Lung (tissue), 12 donors: ENCODE data around the gene EDN1. TPM values are rescaled to one million over a fixed set of nuclear protein-coding genes. Genes with fewer than 3 reads are reported as not detected.
"Not testable (repeated sequence)": the region's sequence is repeated elsewhere in the genome, so short reads cannot be mapped to it uniquely, and the experiment has no call there.

Experiments used
- ATAC-seq: fragments of 200-7000 bp; cut with Tn5 transposase; one replicate; pipeline ENCODE4 v1.9.1; 2020; ENCODE audit warnings: moderate number of reproducible peaks; ENCODE audit not compliant: insufficient read depth, low FRiP score
- DNase-seq, 3 donors: peaks; one replicate each; pipeline ENCODE4 v3.0.0-alpha.2; 2013 to 2017
- H3K27ac ChIP-seq, 2 donors: one replicate each; pipeline ENCODE4 v1.5.1; 2013; ENCODE audit warnings: mild to moderate bottlenecking in 2 of 2, moderate library complexity in 2 of 2, control low read depth in 1 of 2, inconsistent platforms in 1 of 2, low read depth in 1 of 2, low read length in 1 of 2
- H3K27me3 ChIP-seq, 3 donors: one replicate each; pipeline ENCODE4 v1.5.1; 2013; ENCODE audit warnings: low read length in 2 of 3; ENCODE audit not compliant: control insufficient read depth in 3 of 3, insufficient read depth in 3 of 3
- H3K36me3 ChIP-seq, 4 donors: one replicate each; pipeline ENCODE4 v1.5.1; 2013; ENCODE audit warnings: low read length in 4 of 4, mild to moderate bottlenecking in 1 of 4, moderate library complexity in 1 of 4; ENCODE audit not compliant: control insufficient read depth in 4 of 4, insufficient read depth in 4 of 4
- H3K4me1 ChIP-seq, 5 donors: one replicate each; pipeline ENCODE4 v1.5.1; 2013; ENCODE audit warnings: low read length in 5 of 5, mild to moderate bottlenecking in 2 of 5, moderate library complexity in 1 of 5; ENCODE audit not compliant: control insufficient read depth in 5 of 5, insufficient read depth in 5 of 5
- H3K4me3 ChIP-seq: one replicate; pipeline ENCODE4 v1.5.1; 2013; ENCODE audit warnings: mild to moderate bottlenecking, control low read depth, moderate library complexity
- H3K9ac ChIP-seq, 2 donors: one replicate each; pipeline ENCODE4 v1.5.1; 2013; ENCODE audit warnings: low read length in 2 of 2, control low read depth in 1 of 2; ENCODE audit not compliant: insufficient read depth in 1 of 2
- H3K9me3 ChIP-seq, 4 donors: one replicate each; pipeline ENCODE4 v1.5.1; 2013; ENCODE audit warnings: low read length in 3 of 4, mild to moderate bottlenecking in 1 of 4, moderate library complexity in 1 of 4; ENCODE audit not compliant: control insufficient read depth in 4 of 4, insufficient read depth in 3 of 4
- WGBS, 2 donors: extraction: QIAGEN DNeasy Blood & Tissue Kit; methylation state at CpG; one replicate each; pipeline ENCODE4 v1.1.7; 2013; 5-methylcytosine and 5-hydroxymethylcytosine counted together
- polyA plus RNA-seq, 2 donors: library from polyadenylated mRNA; stranded (reverse); fragments of 200-250 nt; gene quantifications; one replicate each; pipeline ENCODE4 v1.2.1, GENCODE V29; 2013
- total RNA-seq, 2 donors: library from RNA; depleted of rRNA in 1 of 2; stranded (reverse); fragments of >200 nt in 1 of 2; gene quantifications; one replicate each; pipeline ENCODE4 v1.2.1, GENCODE V29; 2014 to 2021
- TF ChIP-seq, protein P1 (sequence below): IDR thresholded peaks from 2 replicates; pipeline ENCODE4 v1.5.1; 2012; ENCODE audit warnings: mild to moderate bottlenecking; ENCODE audit errors: control extremely low read depth, extremely low read depth
- donor health status: control.
- donor health status: control.
- donor health status: Bipolar disorder and iron deficiency.
- donor health status: healthy.
- donor health status: DM: yes; HTN: yes; CAD: no.

Gene EDN1
- total and polyA plus RNA-seq, 4 donors, result 18.4 to 112 (median 40.3) TPM

- Histone ChIP-seq H3K4me1 (peaks cover 0 to 13% (median 0%) of the 10 kb centered on the region in 5 donors), H3K9ac (no peak overlapping the region), H3K27ac (no peak overlapping the region), H3K36me3 (no peaks in the 10 kb centered on the region), H3K9me3 (no peaks in the 10 kb centered on the region), H3K4me3 (no peak overlapping the region), H3K27me3 (no peaks in the 10 kb centered on the region)
- ATAC-seq (no peak), DNase-seq (no peak)
- WGBS, 2 donors, result 58 to 77% methylated on average over 2 of the region's 2 CpGs
- TF ChIP-seq, protein P1, sequence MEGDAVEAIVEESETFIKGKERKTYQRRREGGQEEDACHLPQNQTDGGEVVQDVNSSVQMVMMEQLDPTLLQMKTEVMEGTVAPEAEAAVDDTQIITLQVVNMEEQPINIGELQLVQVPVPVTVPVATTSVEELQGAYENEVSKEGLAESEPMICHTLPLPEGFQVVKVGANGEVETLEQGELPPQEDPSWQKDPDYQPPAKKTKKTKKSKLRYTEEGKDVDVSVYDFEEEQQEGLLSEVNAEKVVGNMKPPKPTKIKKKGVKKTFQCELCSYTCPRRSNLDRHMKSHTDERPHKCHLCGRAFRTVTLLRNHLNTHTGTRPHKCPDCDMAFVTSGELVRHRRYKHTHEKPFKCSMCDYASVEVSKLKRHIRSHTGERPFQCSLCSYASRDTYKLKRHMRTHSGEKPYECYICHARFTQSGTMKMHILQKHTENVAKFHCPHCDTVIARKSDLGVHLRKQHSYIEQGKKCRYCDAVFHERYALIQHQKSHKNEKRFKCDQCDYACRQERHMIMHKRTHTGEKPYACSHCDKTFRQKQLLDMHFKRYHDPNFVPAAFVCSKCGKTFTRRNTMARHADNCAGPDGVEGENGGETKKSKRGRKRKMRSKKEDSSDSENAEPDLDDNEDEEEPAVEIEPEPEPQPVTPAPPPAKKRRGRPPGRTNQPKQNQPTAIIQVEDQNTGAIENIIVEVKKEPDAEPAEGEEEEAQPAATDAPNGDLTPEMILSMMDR, result no peak
Measured at GRCh38 chr6:12331474-12331873, 41.3 kb downstream of the EDN1 start.

DNA sequence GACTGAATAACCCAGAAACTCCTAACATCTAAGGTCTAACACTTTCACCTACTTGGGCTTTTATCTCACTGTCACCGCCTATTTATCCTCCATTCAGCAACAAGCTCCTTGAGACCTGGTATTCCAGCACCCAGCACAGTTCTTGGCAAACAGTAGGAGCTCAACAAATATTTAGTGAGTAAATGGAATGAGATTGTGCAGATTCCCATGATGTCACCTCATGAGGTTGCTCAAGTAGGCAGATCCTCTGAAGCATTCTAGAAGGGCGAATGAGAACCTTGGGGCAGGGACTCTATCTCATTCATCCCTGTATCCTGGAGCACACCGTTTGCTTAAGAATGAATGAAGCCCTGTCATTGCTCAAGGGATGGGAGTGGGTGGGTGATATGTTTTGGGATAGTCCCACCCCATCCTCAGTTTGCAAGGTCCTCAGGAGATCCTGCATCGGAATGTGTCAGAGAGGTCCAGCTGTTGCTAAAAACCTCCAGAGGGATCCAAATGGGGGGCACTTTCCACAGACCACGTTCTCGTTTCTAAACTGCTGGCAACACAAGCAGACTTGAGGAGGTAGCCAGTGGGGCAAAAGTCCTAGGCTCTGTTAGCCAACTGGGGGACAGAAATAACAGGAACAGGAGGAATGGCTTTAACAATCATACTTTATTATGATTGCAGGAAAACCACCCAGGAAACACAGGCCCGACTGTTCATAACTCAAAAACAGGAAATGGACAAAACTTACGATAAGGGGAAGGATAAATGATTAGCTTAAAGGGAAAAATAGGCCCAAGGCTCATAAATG, 42.0 kb downstream of the EDN1 start:
- no peaks in the 10 kb centered on the region for H3K27me3 ChIP-seq
- no peaks in the 10 kb centered on the region for H3K9me3 ChIP-seq
- H3K9ac ChIP-seq, result no peak overlapping the region
- TF ChIP-seq, protein P1, result no peak
- H3K36me3 ChIP-seq, result no peaks in the 10 kb centered on the region
- 52 to 54% methylated on average over 8 of the region's 8 CpGs for WGBS, 2 donors
- H3K4me3 ChIP-seq, result no peak overlapping the region
- H3K4me1 ChIP-seq, result peaks cover 0 to 13% (median 0%) of the 10 kb centered on the region in 5 donors
- peak in 2 of 3 donors; percentile 29 to 45 for DNase-seq
- H3K27ac ChIP-seq, result peak overlapping the region in 1 of 2 donors; percentile 37
- ATAC-seq, result no peak

DNA sequence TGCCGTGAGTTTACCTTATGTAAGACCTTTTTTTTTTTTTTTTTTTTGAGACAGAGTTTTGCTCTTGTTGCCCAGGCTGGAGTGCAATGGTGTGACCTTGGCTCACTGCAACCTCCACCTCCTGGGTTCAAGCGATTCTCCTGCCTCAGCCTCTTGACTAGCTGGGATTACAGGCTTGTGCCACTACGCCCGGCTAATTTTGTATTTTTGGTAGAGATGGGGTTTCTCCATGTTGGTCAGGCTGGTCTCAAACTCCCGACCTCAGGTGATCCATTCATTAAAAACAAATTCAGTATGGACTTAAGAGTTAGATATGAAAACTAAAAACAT, 42.6 kb downstream of the EDN1 start:
- not testable (repeated sequence) for DNase-seq, H3K27ac ChIP-seq, H3K36me3 ChIP-seq, H3K27me3 ChIP-seq, ATAC-seq, H3K4me3 ChIP-seq, H3K9ac ChIP-seq, H3K9me3 ChIP-seq
- 78 to 81% methylated on average over 5 of the region's 5 CpGs for WGBS, 2 donors
- H3K4me1 ChIP-seq, result peaks cover 0 to 13% (median 0%) of the 10 kb centered on the region in 5 donors

DNA sequence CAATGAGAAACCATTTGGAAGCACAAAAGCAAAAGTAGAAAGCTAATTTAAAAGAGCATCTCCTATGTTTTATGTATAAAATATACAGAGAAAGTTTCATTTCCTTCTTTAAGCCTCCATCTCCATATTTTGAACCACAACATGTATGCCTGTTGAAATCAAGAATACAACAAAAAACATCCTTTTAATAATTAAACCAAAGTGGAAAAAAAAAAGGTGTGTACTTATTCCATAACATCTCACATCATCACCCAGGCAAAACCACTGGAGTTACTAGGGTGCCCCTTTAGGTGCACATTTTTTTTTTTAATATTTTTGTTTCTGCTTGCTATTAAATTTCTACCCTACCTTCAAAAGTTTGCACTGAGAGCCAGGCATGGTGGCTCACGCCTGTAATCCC, 43.0 kb downstream of the EDN1 start:
- ATAC-seq (no peak), DNase-seq (no peak)
- WGBS, 2 donors, result 97 to 98% methylated on average over 1 of the region's 1 CpG
- TF ChIP-seq, protein P1, result no peak
- no peaks in the 10 kb centered on the region for H3K27me3 ChIP-seq
- no peak overlapping the region for H3K27ac ChIP-seq
- no peaks in the 10 kb centered on the region for H3K36me3 ChIP-seq
- H3K4me3 ChIP-seq, result no peak overlapping the region
- no peak overlapping the region for H3K9ac ChIP-seq
- H3K4me1 ChIP-seq, result peaks cover 0 to 13% (median 0%) of the 10 kb centered on the region in 5 donors
- no peaks in the 10 kb centered on the region for H3K9me3 ChIP-seq
